Subcutaneous abdominal adipose tissue (tissue), 5 donors: Measurements from ENCODE around the gene TMEM45A.

Experiments
- H3K27ac ChIP-seq: one replicate; pipeline ENCODE4 v1.7.0; 2013; ENCODE audit warnings: low read depth, mild to moderate bottlenecking, inconsistent platforms, low read length, moderate library complexity
- H3K27me3 ChIP-seq, 5 donors: one replicate each; pipeline ENCODE4 v1.7.0; 2013; ENCODE audit warnings: low read length in 5 of 5, inconsistent platforms in 1 of 5; ENCODE audit not compliant: control insufficient read depth in 5 of 5, insufficient read depth in 4 of 5
- H3K36me3 ChIP-seq, 5 donors: one replicate each; pipeline ENCODE4 v1.7.0; 2013; ENCODE audit warnings: low read length in 5 of 5; ENCODE audit not compliant: control insufficient read depth in 5 of 5, insufficient read depth in 5 of 5
- H3K4me1 ChIP-seq, 5 donors: one replicate each; pipeline ENCODE4 v1.7.0; 2013; ENCODE audit warnings: low read length in 5 of 5, mild to moderate bottlenecking in 3 of 5, moderate library complexity in 1 of 5; ENCODE audit not compliant: control insufficient read depth in 5 of 5, insufficient read depth in 5 of 5
- H3K4me3 ChIP-seq, 5 donors: one replicate each; pipeline ENCODE4 v1.7.0; 2013; ENCODE audit warnings: low read length in 5 of 5, low read depth in 1 of 5
- H3K9ac ChIP-seq, 5 donors: one replicate each; pipeline ENCODE4 v1.7.0; 2013; ENCODE audit warnings: low read length in 5 of 5, mild to moderate bottlenecking in 4 of 5, moderate library complexity in 3 of 5
- H3K9me3 ChIP-seq, 5 donors: one replicate each; pipeline ENCODE4 v1.7.0; 2013; ENCODE audit warnings: low read length in 5 of 5; ENCODE audit not compliant: control insufficient read depth in 5 of 5
- donor health status: healthy.
- donor health status: healthy.
- donor health status: healthy.
- donor health status: healthy.
- donor health status: healthy.

Gene TMEM45A

DNA sequence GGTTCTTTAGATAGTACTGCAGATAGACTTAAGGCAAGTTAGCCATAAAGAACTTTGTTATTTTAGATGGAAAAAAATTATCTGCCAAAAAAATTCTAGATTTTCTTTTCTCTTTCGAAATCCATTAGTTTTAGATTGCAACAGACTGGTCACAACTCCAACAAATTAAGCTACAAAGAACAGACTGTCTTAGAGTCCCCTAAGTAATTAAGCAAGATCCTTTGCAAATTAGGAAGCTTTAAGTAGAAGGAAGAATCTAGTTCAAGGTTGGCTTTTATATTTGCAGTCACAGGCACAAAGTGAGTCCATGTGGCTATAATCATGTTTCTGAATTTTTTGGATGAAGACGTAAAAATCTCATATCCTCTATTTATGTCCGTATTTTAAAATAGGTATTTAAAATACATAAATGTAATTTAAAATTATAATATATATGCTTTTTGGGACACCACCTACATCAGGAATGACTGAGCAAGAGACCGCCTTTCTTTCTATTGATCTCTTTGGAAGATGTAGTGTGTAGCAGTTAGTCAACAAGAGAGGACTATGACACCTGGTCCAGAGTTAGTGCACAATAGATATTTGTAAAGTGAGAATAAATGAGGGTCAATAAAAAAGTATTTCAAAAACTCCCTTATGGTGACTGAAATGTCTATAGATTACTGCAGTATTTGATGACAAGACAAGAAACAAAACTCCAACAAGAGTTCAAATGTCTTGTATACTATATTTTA lies 34.4 kb downstream of the TMEM45A start:
- Histone ChIP-seq H3K4me1 (peaks cover 0 to 15% (median 8%) of the 10 kb centered on the region in 5 donors), H3K27me3 (no peaks in the 10 kb centered on the region), H3K36me3 (no peaks in the 10 kb centered on the region), H3K9me3 (no peaks in the 10 kb centered on the region), H3K9ac (no peak overlapping the region), H3K4me3 (no peak overlapping the region), H3K27ac (no peak overlapping the region)

DNA sequence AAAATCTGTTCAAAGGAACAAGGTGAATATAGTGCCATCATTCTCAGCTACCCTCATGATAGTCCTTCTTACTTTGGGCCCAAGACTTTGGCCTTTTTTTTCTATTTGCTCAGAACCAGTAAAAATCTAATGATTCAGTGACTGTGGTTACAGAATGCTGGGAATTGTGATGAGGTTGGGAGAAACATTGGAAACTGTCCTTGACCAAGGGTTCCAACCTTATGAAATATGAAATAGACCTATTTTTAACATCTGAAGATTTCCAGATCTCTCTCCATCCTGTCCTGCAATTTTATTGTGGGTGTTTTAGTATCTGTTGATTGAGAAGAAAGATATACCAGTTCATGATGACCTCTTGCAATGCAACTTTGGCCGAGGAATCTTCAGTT lies 34.9 kb downstream of the TMEM45A start:
- Histone ChIP-seq H3K27ac (no peak overlapping the region), H3K9ac (no peak overlapping the region), H3K4me1 (peaks cover 0 to 15% (median 8%) of the 10 kb centered on the region in 5 donors), H3K27me3 (no peaks in the 10 kb centered on the region), H3K36me3 (no peaks in the 10 kb centered on the region), H3K9me3 (no peaks in the 10 kb centered on the region), H3K4me3 (no peak overlapping the region)

DNA sequence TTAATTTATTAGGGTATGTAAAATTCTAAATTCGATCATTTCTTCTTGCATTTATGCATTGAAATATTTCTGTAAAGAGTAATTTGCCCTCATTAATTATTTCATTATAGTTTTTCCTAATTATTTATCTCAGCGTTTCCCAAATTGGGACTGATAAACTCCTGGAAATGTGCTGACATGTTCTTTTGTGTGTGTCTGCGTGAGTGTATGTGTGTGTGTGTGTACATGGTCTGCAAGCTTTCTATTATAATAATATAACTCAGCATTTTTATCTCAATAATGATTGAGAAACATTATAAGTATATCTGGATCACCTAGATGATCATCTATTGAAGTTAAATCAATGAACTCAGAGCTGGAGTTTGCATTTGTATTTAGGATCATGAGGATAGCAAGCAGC lies 38.7 kb downstream of the TMEM45A start:
- Histone ChIP-seq H3K9ac (no peak overlapping the region), H3K4me1 (peaks cover 1 to 29% (median 6%) of the 10 kb centered on the region in 5 donors)

DNA sequence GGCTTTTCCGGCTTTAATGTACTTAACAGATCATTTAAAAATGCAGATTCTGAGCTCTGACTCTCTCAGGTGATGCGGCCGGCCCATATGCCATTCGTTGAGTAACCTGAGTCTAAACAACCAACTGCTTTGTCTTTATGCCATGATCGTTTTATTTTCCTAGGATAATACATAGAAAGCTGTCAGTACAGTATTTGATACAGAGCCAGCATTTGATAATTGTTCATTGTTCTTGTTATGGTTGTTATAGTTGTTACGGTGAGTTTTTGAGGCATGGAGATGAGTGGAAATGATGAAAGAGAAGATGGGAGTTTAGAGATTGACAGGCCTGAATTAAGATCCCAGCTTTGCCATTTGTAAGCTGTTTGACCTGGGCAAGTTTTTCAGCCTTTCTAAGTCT lies 40.0 kb downstream of the TMEM45A start:
- Histone ChIP-seq H3K36me3 (no peaks in the 10 kb centered on the region), H3K4me3 (no peak overlapping the region), H3K9ac (no peak overlapping the region), H3K9me3 (no peaks in the 10 kb centered on the region), H3K4me1 (peaks cover 0 to 23% (median 4%) of the 10 kb centered on the region in 5 donors), H3K27me3 (no peaks in the 10 kb centered on the region), H3K27ac (no peak overlapping the region)

More for the DNA sequence above, 38.7 kb downstream of the TMEM45A start:
- Histone ChIP-seq H3K27me3 (no peaks in the 10 kb centered on the region), H3K9me3 (no peaks in the 10 kb centered on the region), H3K27ac (no peak overlapping the region), H3K4me3 (no peak overlapping the region), H3K36me3 (no peaks in the 10 kb centered on the region)

DNA sequence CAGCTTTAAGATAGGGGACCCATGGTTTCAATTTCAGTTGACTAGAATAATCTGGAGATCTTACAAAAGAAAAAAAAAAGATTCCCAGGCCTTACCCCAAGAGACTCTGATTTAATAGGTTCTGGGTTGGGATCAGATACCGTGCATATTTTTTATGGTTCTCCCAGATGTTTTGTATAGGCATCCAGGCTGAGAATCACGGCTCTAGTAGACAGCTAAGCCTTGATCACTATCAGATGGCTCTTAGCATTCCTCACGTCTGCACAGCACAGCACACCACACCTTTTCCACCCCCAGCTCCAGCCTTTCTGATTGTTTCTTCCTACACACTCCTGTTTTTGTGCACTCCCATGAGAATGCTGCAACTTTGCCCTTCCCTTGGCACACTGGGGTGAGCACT lies 40.8 kb downstream of the TMEM45A start:
- H3K9me3 ChIP-seq, result no peaks in the 10 kb centered on the region
- H3K27ac ChIP-seq, result no peak overlapping the region
- no peaks in the 10 kb centered on the region for H3K36me3 ChIP-seq
- H3K4me3 ChIP-seq, result no peak overlapping the region
- H3K9ac ChIP-seq, result no peak overlapping the region
- peaks cover 0 to 23% (median 4%) of the 10 kb centered on the region in 5 donors for H3K4me1 ChIP-seq
- H3K27me3 ChIP-seq, result no peaks in the 10 kb centered on the region

DNA sequence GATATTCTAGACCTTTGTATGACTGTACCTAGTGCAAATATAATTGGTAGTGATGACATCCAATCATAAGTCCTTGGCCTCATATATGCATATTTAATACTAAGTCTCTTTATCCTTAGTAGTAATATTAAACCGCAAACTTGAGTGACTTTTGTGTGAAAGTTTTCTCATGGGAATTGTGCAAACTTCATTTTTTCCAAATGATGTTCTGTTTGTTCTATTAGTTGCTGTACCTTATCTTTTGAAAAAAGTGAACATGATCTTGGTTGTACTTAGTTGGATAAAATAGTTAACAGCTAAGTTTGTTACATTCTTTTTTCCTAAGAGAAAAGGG lies 43.2 kb downstream of the TMEM45A start:
- Histone ChIP-seq H3K9ac (no peak overlapping the region), H3K27ac (no peak overlapping the region), H3K4me1 (peaks cover 0 to 23% (median 4%) of the 10 kb centered on the region in 5 donors), H3K36me3 (no peaks in the 10 kb centered on the region), H3K9me3 (no peaks in the 10 kb centered on the region), H3K27me3 (no peaks in the 10 kb centered on the region), H3K4me3 (no peak overlapping the region)

DNA sequence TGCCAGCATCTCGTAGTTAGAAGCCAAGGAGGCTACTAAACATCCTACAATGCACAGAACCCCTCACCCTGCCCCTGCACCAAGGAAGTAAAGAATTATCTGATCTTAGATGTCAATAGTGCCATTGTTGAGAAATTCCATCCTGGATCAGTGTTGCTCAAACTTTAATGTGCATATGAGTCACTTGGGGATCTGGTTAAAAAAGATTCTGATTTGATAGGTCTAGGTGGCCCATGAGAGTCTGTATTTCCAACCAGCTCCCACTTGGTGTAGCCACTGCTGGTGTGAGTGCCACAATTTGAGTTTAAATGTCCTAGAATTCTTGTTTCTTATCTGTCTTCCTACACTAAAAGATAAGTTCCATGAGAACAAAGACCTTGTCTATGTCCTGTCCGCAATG lies 43.7 kb downstream of the TMEM45A start:
- H3K9ac ChIP-seq, result no peak overlapping the region
- H3K9me3 ChIP-seq, result no peaks in the 10 kb centered on the region
- no peaks in the 10 kb centered on the region for H3K36me3 ChIP-seq
- H3K27me3 ChIP-seq, result no peaks in the 10 kb centered on the region
- H3K4me3 ChIP-seq, result no peak overlapping the region
- peaks cover 0 to 23% (median 4%) of the 10 kb centered on the region in 5 donors for H3K4me1 ChIP-seq
- H3K27ac ChIP-seq, result no peak overlapping the region

DNA sequence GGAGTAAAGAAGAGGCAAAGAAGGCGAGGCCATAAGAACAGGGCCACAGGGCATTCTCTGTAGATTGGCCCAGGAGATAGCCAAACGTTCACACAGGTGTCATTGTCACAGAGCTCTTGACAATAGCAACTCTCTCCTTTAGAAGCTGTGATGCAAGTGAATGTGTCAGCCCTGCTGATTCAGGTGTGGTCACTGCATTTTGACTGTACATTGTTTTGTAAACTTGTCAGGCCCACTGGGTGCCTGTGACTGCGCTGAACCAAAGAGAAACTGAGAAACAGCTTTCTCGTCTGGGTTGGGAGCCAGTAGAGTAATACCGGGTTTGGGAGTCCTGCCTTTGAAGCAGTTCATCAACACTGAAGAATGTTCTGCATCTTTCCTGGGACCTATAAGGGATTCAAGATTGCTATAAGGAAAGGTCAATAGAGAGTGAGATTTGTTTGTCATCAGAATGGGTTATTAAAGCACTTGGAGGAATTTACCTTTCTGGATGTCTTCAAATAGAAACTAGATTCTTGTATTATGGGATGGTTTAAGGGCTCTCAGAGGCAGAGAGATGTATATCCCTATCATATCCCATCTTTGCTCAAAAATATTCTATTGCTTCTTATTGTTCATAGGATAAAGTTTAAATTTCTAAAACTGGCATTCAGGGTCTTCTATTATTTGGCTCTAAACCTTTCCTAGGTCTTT lies 45.4 kb downstream of the TMEM45A start:
- no peak overlapping the region for H3K9ac ChIP-seq
- no peaks in the 10 kb centered on the region for H3K9me3 ChIP-seq
- H3K27me3 ChIP-seq, result no peaks in the 10 kb centered on the region
- H3K27ac ChIP-seq, result no peak overlapping the region
- no peaks in the 10 kb centered on the region for H3K36me3 ChIP-seq
- peaks cover 0 to 23% (median 4%) of the 10 kb centered on the region in 5 donors for H3K4me1 ChIP-seq
- H3K4me3 ChIP-seq, result no peak overlapping the region

DNA sequence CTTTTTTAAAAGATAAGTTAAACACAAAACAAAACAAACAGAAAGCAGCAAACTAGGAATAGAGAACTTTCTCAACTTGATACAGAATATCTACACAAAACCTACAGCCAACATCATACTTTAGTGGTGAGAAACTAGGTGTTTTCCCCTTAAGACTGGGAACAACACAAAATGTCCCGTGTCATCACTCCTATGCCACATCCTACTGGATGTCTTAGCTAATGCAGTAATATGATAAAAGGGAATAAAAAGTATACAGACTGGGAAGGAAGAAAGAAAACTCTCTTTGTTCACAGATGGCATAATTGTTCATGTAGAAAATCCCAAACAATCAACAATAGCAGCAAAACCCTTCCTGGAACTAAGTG lies 45.9 kb downstream of the TMEM45A start:
- H3K27ac ChIP-seq, result no peak overlapping the region
- no peaks in the 10 kb centered on the region for H3K36me3 ChIP-seq
- H3K9ac ChIP-seq, result no peak overlapping the region
- H3K9me3 ChIP-seq, result no peaks in the 10 kb centered on the region
- H3K27me3 ChIP-seq, result no peaks in the 10 kb centered on the region
- H3K4me1 ChIP-seq, result peaks cover 0 to 20% (median 4%) of the 10 kb centered on the region in 5 donors
- H3K4me3 ChIP-seq, result no peak overlapping the region

DNA sequence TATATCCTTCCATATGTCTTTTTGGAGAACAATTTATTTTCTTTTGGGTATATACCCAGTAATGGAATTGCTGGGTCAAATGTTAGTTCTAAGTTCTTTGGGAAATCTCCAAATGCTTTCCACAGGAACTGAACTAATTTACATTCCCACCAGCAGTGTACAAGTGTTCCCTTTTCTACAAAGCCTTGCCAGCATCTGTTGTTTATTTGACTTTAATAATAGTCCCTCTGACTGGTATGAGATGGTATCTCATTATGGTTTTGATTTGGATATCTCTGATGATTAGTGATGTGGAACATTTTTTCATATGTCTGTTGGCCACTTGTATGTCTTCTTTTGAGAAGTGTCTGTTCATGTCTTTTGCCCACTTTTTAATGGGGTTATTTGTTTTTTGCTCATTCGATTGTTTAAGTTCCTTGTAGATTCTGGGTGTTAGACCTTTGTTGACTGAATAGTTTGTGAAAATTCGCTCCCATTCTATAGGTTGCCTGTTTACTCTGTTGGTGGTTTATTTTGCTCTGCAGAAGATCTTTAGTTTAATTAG lies 48.4 kb downstream of the TMEM45A start:
- Histone ChIP-seq H3K4me1 (peaks cover 0 to 3% (median 0%) of the 10 kb centered on the region in 5 donors), H3K27me3 (no peaks in the 10 kb centered on the region), H3K9ac (no peak overlapping the region), H3K27ac (no peak overlapping the region), H3K36me3 (no peaks in the 10 kb centered on the region), H3K4me3 (no peak overlapping the region), H3K9me3 (no peaks in the 10 kb centered on the region)
